IPS-20b (cell line): Measurements from ENCODE around the gene ICAM2.

ENCODE experiments used
- H3K27ac ChIP-seq: one replicate; pipeline ENCODE4 v1.5.1; 2013; ENCODE audit warnings: low read length
- H3K27me3 ChIP-seq: 2 replicates; pipeline ENCODE4 v1.6.1; 2013; ENCODE audit warnings: mild to moderate bottlenecking, low read length, inconsistent platforms; ENCODE audit not compliant: insufficient read depth
- H3K36me3 ChIP-seq: 2 replicates; pipeline ENCODE4 v1.6.1; 2013; ENCODE audit warnings: low read depth, mild to moderate bottlenecking, inconsistent platforms, low read length, moderate library complexity; ENCODE audit not compliant: insufficient read depth
- H3K4me1 ChIP-seq: 2 replicates; pipeline ENCODE4 v1.6.1; 2013; ENCODE audit warnings: mild to moderate bottlenecking, control low read depth, inconsistent platforms, low read length, moderate library complexity; ENCODE audit not compliant: insufficient read depth
- H3K4me3 ChIP-seq: 2 replicates; pipeline ENCODE4 v1.5.1; 2013; ENCODE audit warnings: mild to moderate bottlenecking, low read length, inconsistent platforms
- H3K9ac ChIP-seq: 2 replicates; pipeline ENCODE4 v1.6.1; 2013; ENCODE audit warnings: low read depth, mild to moderate bottlenecking, inconsistent platforms, low read length, moderate library complexity
- H3K9me3 ChIP-seq: 2 replicates; pipeline ENCODE4 v1.6.1; 2013; ENCODE audit warnings: mild to moderate bottlenecking, low read depth, low read length, inconsistent platforms; ENCODE audit not compliant: insufficient read depth

Gene ICAM2

GRCh38 chr17:64041912-64042311 lies 21.5 kb upstream of the ICAM2 start:
- H3K9ac ChIP-seq: no peak overlapping the region
- no peak overlapping the region for H3K27ac ChIP-seq
- H3K4me3 ChIP-seq: no peak overlapping the region
- H3K9me3 ChIP-seq: no peaks in the 10 kb centered on the region
- H3K4me1 ChIP-seq: no peaks in the 10 kb centered on the region
- H3K27me3 ChIP-seq: no peaks in the 10 kb centered on the region
- no peaks in the 10 kb centered on the region for H3K36me3 ChIP-seq

- no peaks in the 10 kb centered on the region for H3K9me3 ChIP-seq
- no peaks in the 10 kb centered on the region for H3K36me3 ChIP-seq
- no peak overlapping the region for H3K9ac ChIP-seq
- H3K27ac ChIP-seq: no peak overlapping the region
- no peaks in the 10 kb centered on the region for H3K4me1 ChIP-seq
- H3K4me3 ChIP-seq: no peak overlapping the region
- H3K27me3 ChIP-seq: no peaks in the 10 kb centered on the region
Measured at GRCh38 chr17:64040206-64040605, 19.8 kb upstream of the ICAM2 start.

GRCh38 chr17:64039106-64039400 lies 18.6 kb upstream of the ICAM2 start:
- Histone ChIP-seq H3K27me3 (no peaks in the 10 kb centered on the region), H3K9me3 (no peaks in the 10 kb centered on the region), H3K36me3 (no peaks in the 10 kb centered on the region), H3K4me1 (no peaks in the 10 kb centered on the region), H3K4me3 (no peak overlapping the region), H3K27ac (no peak overlapping the region), H3K9ac (no peak overlapping the region)

DNA sequence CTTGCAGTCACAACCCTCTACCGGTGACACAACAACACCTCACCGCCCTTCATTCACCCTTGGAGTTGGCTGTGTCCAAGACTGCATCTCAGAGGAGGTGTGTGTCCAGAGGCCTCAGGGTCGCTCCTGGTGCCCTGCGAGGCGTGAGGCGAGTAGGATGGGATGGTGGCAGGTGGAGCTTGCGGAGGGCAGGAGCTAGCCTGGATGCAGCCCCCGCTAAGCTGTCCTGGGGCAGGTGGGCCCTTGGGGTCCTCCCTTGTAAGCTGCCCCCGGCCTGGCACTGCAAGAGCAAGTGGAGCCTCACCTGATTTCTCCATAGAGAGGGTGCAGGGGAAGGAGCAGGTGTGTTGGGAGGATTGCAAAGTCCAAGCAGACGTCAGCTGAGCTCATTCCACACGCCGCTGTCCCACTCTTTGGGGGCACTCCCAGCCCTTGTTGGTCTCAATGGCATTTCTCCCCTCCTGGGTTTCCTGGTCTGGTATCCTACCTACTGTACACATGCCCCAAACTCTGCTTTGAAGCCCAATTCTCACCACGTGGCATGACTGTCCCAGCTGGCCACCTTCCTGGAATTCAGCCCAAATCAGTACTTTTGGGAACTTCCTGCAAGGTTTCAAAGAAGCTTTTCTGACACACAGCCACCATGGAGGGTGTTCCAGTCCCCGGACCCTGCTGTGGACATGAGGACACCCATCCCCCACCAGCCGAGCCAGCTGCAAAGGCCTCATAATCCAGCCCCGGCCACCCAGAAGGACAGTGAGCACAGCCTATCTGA lies 18.1 kb upstream of the ICAM2 start:
- Histone ChIP-seq H3K4me1 (no peaks in the 10 kb centered on the region), H3K36me3 (no peaks in the 10 kb centered on the region)

DNA sequence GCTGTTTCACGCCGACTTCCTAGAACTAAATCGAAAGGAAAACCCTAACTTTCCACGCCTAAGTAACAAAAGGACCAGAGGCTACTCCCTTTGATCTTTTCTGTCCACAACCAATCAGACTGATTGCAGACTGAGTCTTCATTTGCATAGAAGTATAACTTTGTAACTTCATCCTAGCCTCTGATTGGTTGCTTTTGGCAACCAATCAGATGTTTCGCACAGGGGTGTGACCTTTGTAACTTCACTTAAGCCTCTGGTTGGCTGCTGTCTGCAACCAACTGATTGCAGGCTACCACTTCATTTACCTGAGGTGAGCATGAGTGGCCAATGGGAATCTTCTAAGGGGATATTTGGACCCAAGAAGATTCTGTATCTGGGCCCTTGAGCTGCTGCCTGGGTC lies 17.4 kb upstream of the ICAM2 start:
- Histone ChIP-seq H3K9me3 (no peaks in the 10 kb centered on the region), H3K27me3 (no peaks in the 10 kb centered on the region), H3K4me3 (no peak overlapping the region), H3K4me1 (no peaks in the 10 kb centered on the region), H3K9ac (no peak overlapping the region), H3K36me3 (no peaks in the 10 kb centered on the region), H3K27ac (no peak overlapping the region)

More for the DNA sequence above, 18.1 kb upstream of the ICAM2 start:
- H3K4me3 ChIP-seq: no peak overlapping the region
- H3K9me3 ChIP-seq: no peaks in the 10 kb centered on the region
- no peak overlapping the region for H3K27ac ChIP-seq
- no peak overlapping the region for H3K9ac ChIP-seq
- H3K27me3 ChIP-seq: no peaks in the 10 kb centered on the region

GRCh38 chr17:64037180-64037579 lies 16.7 kb upstream of the ICAM2 start:
- H3K9me3 ChIP-seq: no peaks in the 10 kb centered on the region
- no peaks in the 10 kb centered on the region for H3K27me3 ChIP-seq
- no peak overlapping the region for H3K27ac ChIP-seq
- H3K4me1 ChIP-seq: no peaks in the 10 kb centered on the region
- no peaks in the 10 kb centered on the region for H3K36me3 ChIP-seq
- no peak overlapping the region for H3K4me3 ChIP-seq
- no peak overlapping the region for H3K9ac ChIP-seq

DNA sequence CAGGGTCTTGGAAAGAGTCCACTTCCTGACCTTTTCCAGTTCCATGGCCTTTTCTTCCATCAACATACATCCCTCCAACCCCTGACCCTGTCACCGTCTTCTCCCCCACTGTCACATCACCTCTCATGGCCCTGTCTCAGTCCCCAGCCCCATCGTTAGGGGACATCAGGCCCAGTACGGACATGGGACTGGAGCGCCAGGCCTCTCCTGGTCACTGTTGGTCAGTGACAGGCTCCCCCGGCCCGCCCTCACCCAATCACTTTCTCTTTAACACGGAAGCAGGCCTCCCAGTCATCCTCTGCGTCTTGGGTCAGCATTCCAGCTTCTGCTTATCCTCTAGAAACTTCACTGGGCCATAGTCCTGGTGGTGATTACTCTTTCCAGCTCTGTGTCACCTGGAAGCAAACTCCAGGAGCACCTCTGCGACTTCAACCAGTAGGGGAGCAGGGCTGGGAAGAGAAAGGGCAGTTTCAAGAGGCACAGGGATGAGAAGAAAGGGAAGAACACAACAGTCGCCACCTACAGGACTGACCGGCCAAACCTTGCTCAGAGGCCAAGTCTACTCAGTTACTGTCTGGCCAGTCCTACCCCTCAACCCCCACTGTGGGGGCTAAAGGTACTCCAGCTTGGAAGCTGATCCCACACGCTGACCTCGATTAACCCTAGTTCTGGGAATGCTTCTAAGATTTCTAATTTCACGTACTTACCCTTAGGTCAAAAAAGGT lies 15.9 kb upstream of the ICAM2 start:
- Histone ChIP-seq H3K36me3 (no peaks in the 10 kb centered on the region), H3K4me1 (no peaks in the 10 kb centered on the region), H3K4me3 (no peak overlapping the region), H3K9ac (no peak overlapping the region), H3K27me3 (no peaks in the 10 kb centered on the region), H3K27ac (no peak overlapping the region), H3K9me3 (no peaks in the 10 kb centered on the region)

- no peak overlapping the region for H3K9ac ChIP-seq
- no peaks in the 10 kb centered on the region for H3K4me1 ChIP-seq
- H3K4me3 ChIP-seq: no peak overlapping the region
- peaks cover 3% of the 10 kb centered on the region for H3K27me3 ChIP-seq
- H3K36me3 ChIP-seq: no peaks in the 10 kb centered on the region
- H3K27ac ChIP-seq: no peak overlapping the region
- no peaks in the 10 kb centered on the region for H3K9me3 ChIP-seq
Measured at GRCh38 chr17:64032081-64032480, 11.6 kb upstream of the ICAM2 start.

DNA sequence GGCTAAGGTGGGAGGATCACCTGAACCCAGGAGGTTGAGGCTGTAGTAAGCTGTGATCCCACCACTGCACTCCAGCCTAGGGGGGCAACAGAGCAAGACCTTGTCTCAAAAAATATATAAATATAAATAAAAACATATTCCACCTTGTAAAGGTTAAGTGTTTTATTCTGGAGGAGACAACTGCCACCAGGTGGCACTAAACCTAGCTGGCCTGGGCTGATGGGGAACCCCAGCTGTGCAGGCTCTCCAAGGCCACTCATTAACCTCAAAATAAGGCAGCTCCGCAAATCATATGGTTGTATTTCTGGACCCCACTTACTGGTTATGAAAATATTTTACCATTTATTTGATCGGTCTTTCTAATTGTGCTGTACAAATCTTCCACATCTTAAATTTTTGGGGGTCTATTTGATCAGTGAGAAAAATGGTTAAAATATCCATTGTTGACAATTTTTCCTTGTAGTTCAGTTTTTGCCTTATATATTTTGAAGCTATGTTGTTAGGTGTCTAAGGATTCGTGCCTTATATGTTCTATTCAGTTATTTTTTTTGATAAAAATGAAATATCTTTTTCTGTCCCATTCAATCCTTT lies 8.5 kb upstream of the ICAM2 start:
- H3K9me3 ChIP-seq: no peaks in the 10 kb centered on the region
- no peak overlapping the region for H3K4me3 ChIP-seq
- no peaks in the 10 kb centered on the region for H3K4me1 ChIP-seq
- no peak overlapping the region for H3K9ac ChIP-seq
- H3K27me3 ChIP-seq: peaks cover 11% of the 10 kb centered on the region
- no peak overlapping the region for H3K27ac ChIP-seq
- H3K36me3 ChIP-seq: no peaks in the 10 kb centered on the region

DNA sequence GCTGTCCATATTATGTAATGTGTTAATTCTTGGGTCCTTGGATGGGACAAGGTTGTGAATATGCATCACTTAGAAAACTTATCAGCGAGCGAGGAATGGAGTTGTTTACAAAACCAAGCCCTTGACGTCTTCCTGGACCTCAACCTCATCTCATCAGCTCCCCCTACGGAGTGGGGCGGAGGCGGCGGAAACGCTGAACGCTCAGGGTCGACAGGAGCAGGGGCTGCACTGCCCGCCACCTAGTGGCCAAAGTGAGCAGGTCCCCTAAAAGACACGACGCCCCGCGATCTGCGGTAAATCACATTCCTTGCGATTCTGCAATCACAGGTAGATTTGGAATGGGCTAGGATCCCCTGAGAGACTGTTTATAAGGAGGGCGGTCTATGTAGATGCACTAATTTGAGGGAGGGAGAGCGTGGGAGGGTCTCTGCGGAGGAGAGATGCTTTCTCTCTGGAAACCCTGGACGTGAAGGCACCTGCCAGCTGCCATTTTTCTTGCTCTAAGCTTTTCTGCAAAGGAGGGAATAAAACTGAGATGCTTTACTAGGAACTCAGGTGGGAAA lies 5.4 kb upstream of the ICAM2 start:
- Histone ChIP-seq H3K9ac (no peak overlapping the region), H3K27ac (no peak overlapping the region), H3K4me1 (no peaks in the 10 kb centered on the region), H3K27me3 (peaks cover 11% of the 10 kb centered on the region), H3K4me3 (no peak overlapping the region), H3K9me3 (no peaks in the 10 kb centered on the region), H3K36me3 (no peaks in the 10 kb centered on the region)

DNA sequence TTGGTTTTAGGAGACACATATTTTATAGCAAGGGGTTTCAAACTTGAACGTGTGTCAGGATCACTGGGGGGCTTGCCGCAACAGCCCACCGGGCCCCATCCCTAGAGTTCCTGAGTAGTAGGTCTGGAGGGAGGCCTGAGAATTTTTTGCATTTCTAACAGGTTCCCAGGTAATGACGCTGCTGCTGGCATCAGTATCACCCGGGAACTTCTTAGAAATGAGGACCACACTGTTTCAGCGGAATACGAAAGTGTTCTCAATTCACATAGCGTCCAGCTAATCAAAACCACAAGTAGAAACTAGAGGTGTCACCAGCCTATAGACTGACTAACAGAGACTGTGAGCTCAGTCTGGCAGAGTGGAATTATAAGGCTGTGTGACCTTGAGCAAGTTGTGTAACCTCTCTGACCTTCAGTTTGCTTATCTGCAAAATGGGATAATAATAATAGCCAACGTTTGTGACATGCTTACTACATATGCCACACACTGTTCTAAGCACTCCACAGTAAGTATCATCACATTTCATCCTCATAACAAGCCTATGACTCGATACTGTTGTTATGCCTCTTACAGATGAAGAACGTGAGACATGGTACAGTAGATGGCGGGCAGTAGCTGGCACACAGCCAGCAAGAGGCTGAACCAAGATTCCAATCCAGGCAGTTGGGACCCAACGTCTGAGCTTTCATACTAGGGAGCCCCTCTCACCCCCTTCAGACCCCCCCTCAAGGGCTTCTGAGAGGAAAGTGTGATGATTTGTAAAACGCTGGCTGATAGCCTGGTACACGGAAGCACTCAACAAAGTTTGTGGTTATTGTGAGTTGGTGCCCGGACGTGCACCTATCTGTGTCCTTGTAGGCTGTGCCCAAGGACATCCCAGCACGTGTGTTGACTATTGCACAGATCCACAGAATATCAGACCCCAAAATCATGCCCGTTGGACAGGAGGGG lies 4.6 kb upstream of the ICAM2 start:
- peaks cover 14% of the 10 kb centered on the region for H3K27me3 ChIP-seq
- no peaks in the 10 kb centered on the region for H3K36me3 ChIP-seq
- H3K4me3 ChIP-seq: no peak overlapping the region
- no peak overlapping the region for H3K27ac ChIP-seq
- no peaks in the 10 kb centered on the region for H3K9me3 ChIP-seq
- H3K4me1 ChIP-seq: no peaks in the 10 kb centered on the region
- no peak overlapping the region for H3K9ac ChIP-seq
